GM12878 (cell line): ENCODE data around the gene TMEM214. TPM values are rescaled to one million over a fixed set of nuclear protein-coding genes. Genes with fewer than 3 reads are reported as not detected.

Experiments used
- ATAC-seq: fragments of 200-7000 bp; cut with Tn5 transposase; 3 replicates; pipeline ENCODE4 v1.9.1; 2020; ENCODE audit warnings: mild to moderate bottlenecking, moderate library complexity
- BruUV-seq: library from RNA; stranded (reverse); fragments of 400-500 nt; replicated peaks from 2 replicates; lab custom pipeline; 2021; lab: Mats Ljungman, UMichigan
- CTCF ChIA-PET: fragments of 300-600 bp; sonication (Branson Sonifier 250); formaldehyde crosslinking; extraction: SDS; loops from one replicate; lab custom pipeline; 2021; ENCODE audit warnings: inconsistent platforms; lab: Yijun Ruan, JAX
- POLR2A ChIA-PET: fragments of 350-600 bp; formaldehyde crosslinking; extraction: SDS; loops from one replicate; lab custom pipeline; 2021; ENCODE audit warnings: inconsistent platforms; lab: Charles Lee
- RAD21 ChIA-PET: fragments of 300-600 bp; sonication (Branson Sonifier 250); formaldehyde crosslinking; loops from one replicate; lab custom pipeline; 2023; ENCODE audit warnings: antibody characterized with exemption; ENCODE audit not compliant: unreplicated experiment; lab: Charles Lee
- SMC1A ChIA-PET: fragments of 300-600 bp; sonication (Branson Sonifier 250); formaldehyde crosslinking; loops from one replicate; lab custom pipeline; 2023; ENCODE audit not compliant: unreplicated experiment, uncharacterized antibody; lab: Charles Lee
- DNase-seq: peaks from one replicate; pipeline ENCODE4 v3.0.0-alpha.2; 2011; ENCODE audit warnings: low read depth, low spot score
- FAIRE-seq: peaks from 3 replicates; lab custom pipeline; 2011; peaks lifted over from hg19 to GRCh38; lab: Jason Lieb, UNC
- H2AFZ ChIP-seq: 2 replicates; pipeline ENCODE4 v1.6.0; 2011; ENCODE audit warnings: low read depth, low read length, control low read depth; ENCODE audit not compliant: control insufficient read depth
- H3K27ac ChIP-seq: 2 replicates; pipeline ENCODE4 v1.5.1; 2011; ENCODE audit warnings: control low read depth; ENCODE audit not compliant: control insufficient read depth, insufficient read depth
- H3K27me3 ChIP-seq, 2 experiments: replicated peaks in 1 of 2; 2 replicates each; pipeline versions ENCODE4 v1.6.0 to v1.6.1; 2011; ENCODE audit warnings: low read length in 1 of 2; ENCODE audit not compliant: control insufficient read depth in 2 of 2, insufficient read depth in 2 of 2
- H3K36me3 ChIP-seq, 2 experiments: 2 replicates each; pipeline ENCODE4 v1.5.1; 2011; ENCODE audit warnings: low read length in 1 of 2; ENCODE audit not compliant: control insufficient read depth in 2 of 2, insufficient read depth in 2 of 2
- H3K4me1 ChIP-seq: 2 replicates; pipeline ENCODE4 v1.6.1; 2011; ENCODE audit warnings: mild to moderate bottlenecking, low read length, moderate library complexity, mixed read lengths; ENCODE audit not compliant: control insufficient read depth, insufficient read depth
- H3K4me2 ChIP-seq: 2 replicates; pipeline ENCODE4 v1.6.0; 2011; ENCODE audit warnings: control low read depth; ENCODE audit not compliant: control insufficient read depth, insufficient read depth
- H3K4me3 ChIP-seq: fragments of 200-600 bp; sonication (generic); 2 replicates; pipeline ENCODE4 v1.5.1; 2016
- H3K79me2 ChIP-seq: 2 replicates; pipeline ENCODE4 v1.6.0; 2011; ENCODE audit warnings: low read length; ENCODE audit not compliant: control insufficient read depth, insufficient read depth
- H3K9ac ChIP-seq: 2 replicates; pipeline ENCODE4 v1.8.0; 2011; ENCODE audit warnings: low read length, control low read depth, mixed read lengths; ENCODE audit not compliant: control insufficient read depth, insufficient read depth
- H3K9me3 ChIP-seq: replicated peaks from 3 replicates; pipeline ENCODE4 v1.5.1; 2011; ENCODE audit warnings: mild to moderate bottlenecking, low read length; ENCODE audit not compliant: control insufficient read depth, insufficient read depth
- H4K20me1 ChIP-seq: 2 replicates; pipeline ENCODE4 v1.6.0; 2011; ENCODE audit not compliant: control insufficient read depth, insufficient read depth
- BACH1 ChIP-seq: fragments of 450-650 bp; IDR thresholded peaks from 2 replicates; pipeline ENCODE4 v1.6.1; 2017; ENCODE audit warnings: mild to moderate bottlenecking, borderline replicate concordance
- HCFC1 ChIP-seq: fragments of 150-350 bp; IDR thresholded peaks from 2 replicates; pipeline ENCODE4 v1.6.1; 2014; ENCODE audit warnings: low read length
- LARP7 ChIP-seq: fragments of 450-650 bp; IDR thresholded peaks from 2 replicates; pipeline ENCODE4 v1.6.1; 2017; ENCODE audit warnings: mild to moderate bottlenecking
- PAX5 ChIP-seq: IDR thresholded peaks from 2 replicates; pipeline ENCODE4 v1.6.1; 2011; ENCODE audit warnings: low read depth, low read length, borderline replicate concordance
- WGBS: methylation state at CpG from one replicate; pipeline ENCODE4 v1.1.6; 2016; ENCODE audit warnings: low lambda C conversion rate; ENCODE audit not compliant: insufficient replicate concordance, insufficient coverage; ENCODE audit errors: missing lambda C conversion rate; 5-methylcytosine and 5-hydroxymethylcytosine counted together
- in situ Hi-C: fragments of 300-500 bp; cut with MboI; formaldehyde crosslinking; loops from 9 replicates; pipeline ENCODE4 v1.14.3; 2018; ENCODE audit warnings: mixed read lengths
- intact Hi-C: fragments of 100-400 bp; cut with micrococcal nuclease; formaldehyde crosslinking; loops from one replicate; pipeline ENCODE4 v1.14.2; 2022; ENCODE audit not compliant: unreplicated experiment
- polyA plus RNA-seq, 11 experiments: library from polyadenylated mRNA; depleted of rRNA in 4 of 11; unstranded in 6 of 11; stranded (reverse) in 5 of 11; fragments of >200 nt; fragmentation: Nextera tagmentation in 4 of 11; fragmentation: Illumina TruSeq in 1 of 11; extraction: Ambion mirVana in 4 of 11; extraction: Trizol in 1 of 11; gene quantifications; 1 replicate in 1 of 11; 2 replicates in 10 of 11; pipeline versions ENCODE4 v1.2.1 to v1.2.3, GENCODE V29; 2011 to 2016; ENCODE audit warnings: inconsistent platforms in 2 of 11, missing spikeins in 2 of 11, low read depth in 1 of 11
- total RNA-seq, 4 experiments: library from RNA; depleted of rRNA in 3 of 4; stranded (reverse); fragments of >200 nt in 3 of 4; fragmentation: Illumina TruSeq in 1 of 4; extraction: Trizol in 1 of 4; gene quantifications; 2 replicates each; pipeline versions ENCODE4 v1.2.1 to v1.2.3, GENCODE V29; 2013 to 2021
- TF ChIP-seq, protein P1 (sequence below): IDR thresholded peaks from 2 replicates; pipeline ENCODE4 v1.6.1; 2012; ENCODE audit warnings: mild to moderate bottlenecking, low read depth, low read length
- TF ChIP-seq, protein P2 (sequence below): fragments of 450-650 bp; IDR thresholded peaks from 2 replicates; pipeline ENCODE4 v1.6.1; 2016; ENCODE audit warnings: mild to moderate bottlenecking, moderate library complexity, borderline replicate concordance

Gene TMEM214
- total and polyA plus RNA-seq, 10 of the 15 experiments (the other 5 are each of a cell fraction or from before 2014, with no cell fraction given) = 10.4 to 79.2 (median 45.0) TPM

DNA sequence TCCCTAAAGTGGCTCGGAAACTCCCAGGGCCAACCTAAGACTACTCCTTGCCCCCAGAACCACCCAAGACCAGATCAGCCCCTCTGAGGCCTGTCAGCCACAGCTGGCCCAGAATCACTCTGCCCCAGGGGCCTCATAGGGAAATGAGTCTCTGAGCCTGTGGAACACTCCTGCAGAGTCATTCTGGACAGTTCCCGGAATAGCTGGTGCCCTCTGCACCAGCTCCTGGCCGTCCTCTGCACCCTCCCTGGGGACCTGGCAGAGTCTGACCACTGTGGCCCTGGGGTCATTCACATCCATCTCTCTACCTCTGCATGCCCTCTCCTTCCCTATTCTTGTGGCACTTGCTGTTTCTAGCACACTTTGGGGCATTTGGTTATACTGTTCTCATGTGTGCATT is 14.6 kb upstream of the TMEM214 start (continued):
- no peak for TF ChIP-seq LARP7
- TF ChIP-seq, protein P1, sequence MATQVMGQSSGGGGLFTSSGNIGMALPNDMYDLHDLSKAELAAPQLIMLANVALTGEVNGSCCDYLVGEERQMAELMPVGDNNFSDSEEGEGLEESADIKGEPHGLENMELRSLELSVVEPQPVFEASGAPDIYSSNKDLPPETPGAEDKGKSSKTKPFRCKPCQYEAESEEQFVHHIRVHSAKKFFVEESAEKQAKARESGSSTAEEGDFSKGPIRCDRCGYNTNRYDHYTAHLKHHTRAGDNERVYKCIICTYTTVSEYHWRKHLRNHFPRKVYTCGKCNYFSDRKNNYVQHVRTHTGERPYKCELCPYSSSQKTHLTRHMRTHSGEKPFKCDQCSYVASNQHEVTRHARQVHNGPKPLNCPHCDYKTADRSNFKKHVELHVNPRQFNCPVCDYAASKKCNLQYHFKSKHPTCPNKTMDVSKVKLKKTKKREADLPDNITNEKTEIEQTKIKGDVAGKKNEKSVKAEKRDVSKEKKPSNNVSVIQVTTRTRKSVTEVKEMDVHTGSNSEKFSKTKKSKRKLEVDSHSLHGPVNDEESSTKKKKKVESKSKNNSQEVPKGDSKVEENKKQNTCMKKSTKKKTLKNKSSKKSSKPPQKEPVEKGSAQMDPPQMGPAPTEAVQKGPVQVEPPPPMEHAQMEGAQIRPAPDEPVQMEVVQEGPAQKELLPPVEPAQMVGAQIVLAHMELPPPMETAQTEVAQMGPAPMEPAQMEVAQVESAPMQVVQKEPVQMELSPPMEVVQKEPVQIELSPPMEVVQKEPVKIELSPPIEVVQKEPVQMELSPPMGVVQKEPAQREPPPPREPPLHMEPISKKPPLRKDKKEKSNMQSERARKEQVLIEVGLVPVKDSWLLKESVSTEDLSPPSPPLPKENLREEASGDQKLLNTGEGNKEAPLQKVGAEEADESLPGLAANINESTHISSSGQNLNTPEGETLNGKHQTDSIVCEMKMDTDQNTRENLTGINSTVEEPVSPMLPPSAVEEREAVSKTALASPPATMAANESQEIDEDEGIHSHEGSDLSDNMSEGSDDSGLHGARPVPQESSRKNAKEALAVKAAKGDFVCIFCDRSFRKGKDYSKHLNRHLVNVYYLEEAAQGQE = no peak
- TF ChIP-seq, all 136 proteins: peak for 0

DNA sequence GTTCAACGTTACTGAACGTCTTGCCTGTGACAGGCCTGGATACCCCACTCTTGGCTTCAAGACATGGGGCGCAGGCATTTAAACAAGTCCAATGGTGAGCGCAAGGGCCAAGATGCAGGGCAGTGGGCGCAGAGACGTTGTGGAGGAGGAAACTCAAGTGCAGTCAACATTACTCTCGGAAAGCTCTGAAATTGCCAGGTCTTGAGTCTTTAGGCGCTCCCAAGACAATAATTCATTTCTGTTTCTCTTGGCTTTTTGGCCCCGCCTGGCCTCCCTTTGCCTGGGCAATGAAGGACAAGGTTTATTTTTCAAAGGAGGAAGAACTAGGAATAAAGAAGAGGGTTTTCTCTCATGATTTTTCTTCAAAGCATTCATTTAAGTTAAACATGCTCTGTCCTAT is 13.3 kb upstream of the TMEM214 start:
- TF ChIP-seq, protein P2, sequence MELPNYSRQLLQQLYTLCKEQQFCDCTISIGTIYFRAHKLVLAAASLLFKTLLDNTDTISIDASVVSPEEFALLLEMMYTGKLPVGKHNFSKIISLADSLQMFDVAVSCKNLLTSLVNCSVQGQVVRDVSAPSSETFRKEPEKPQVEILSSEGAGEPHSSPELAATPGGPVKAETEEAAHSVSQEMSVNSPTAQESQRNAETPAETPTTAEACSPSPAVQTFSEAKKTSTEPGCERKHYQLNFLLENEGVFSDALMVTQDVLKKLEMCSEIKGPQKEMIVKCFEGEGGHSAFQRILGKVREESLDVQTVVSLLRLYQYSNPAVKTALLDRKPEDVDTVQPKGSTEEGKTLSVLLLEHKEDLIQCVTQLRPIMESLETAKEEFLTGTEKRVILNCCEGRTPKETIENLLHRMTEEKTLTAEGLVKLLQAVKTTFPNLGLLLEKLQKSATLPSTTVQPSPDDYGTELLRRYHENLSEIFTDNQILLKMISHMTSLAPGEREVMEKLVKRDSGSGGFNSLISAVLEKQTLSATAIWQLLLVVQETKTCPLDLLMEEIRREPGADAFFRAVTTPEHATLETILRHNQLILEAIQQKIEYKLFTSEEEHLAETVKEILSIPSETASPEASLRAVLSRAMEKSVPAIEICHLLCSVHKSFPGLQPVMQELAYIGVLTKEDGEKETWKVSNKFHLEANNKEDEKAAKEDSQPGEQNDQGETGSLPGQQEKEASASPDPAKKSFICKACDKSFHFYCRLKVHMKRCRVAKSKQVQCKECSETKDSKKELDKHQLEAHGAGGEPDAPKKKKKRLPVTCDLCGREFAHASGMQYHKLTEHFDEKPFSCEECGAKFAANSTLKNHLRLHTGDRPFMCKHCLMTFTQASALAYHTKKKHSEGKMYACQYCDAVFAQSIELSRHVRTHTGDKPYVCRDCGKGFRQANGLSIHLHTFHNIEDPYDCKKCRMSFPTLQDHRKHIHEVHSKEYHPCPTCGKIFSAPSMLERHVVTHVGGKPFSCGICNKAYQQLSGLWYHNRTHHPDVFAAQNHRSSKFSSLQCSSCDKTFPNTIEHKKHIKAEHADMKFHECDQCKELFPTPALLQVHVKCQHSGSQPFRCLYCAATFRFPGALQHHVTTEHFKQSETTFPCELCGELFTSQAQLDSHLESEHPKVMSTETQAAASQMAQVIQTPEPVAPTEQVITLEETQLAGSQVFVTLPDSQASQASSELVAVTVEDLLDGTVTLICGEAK = no peak
- no peak for TF ChIP-seq HCFC1
- TF ChIP-seq BACH1 = no peak
- no peak for TF ChIP-seq PAX5
- TF ChIP-seq, all 136 proteins: peak for 0
- H3K4me1 ChIP-seq = no peaks in the 10 kb centered on the region
- H2AFZ ChIP-seq = no peak overlapping the region
- in situ Hi-C loops = no loop called here
- ChIA-PET RAD21 (no interaction called here), CTCF (interaction anchor here (1.4 to 9.9 kb wide), 2 partner anchors 55 to 150 kb away, joined by 3 to 153 read pairs; partner anchors contain the start of gene MAPRE3), SMC1A (no interaction called here), POLR2A (no interaction called here)
- H3K9ac ChIP-seq = no peak overlapping the region
- no peak overlapping the region for H3K4me2 ChIP-seq
- FAIRE-seq (no peak), ATAC-seq (no peak), DNase-seq (no peak)
- no peak overlapping the region for H3K27ac ChIP-seq
- no peak overlapping the region for H3K4me3 ChIP-seq
- no TSS peak for BruUV-seq
- intact Hi-C loops = loop anchor here (10.0 kb wide), 1 partner anchor 175 kb away; the partner anchor contains the start of gene DPYSL5
- no peaks in the 10 kb centered on the region for H3K27me3 ChIP-seq
- H3K79me2 ChIP-seq = no peaks in the 10 kb centered on the region
- H3K36me3 ChIP-seq = peaks cover 0 to 3% of the 10 kb centered on the region in 2 experiments; a peak in 2 of 4 replicates
- H3K9me3 ChIP-seq = no peaks in the 10 kb centered on the region
- WGBS = 82% methylated on average over 7 of the region's 9 CpGs
- H4K20me1 ChIP-seq = no peaks in the 10 kb centered on the region
